ENCODE measurements around the gene EN1.

Gene EN1

DNA sequence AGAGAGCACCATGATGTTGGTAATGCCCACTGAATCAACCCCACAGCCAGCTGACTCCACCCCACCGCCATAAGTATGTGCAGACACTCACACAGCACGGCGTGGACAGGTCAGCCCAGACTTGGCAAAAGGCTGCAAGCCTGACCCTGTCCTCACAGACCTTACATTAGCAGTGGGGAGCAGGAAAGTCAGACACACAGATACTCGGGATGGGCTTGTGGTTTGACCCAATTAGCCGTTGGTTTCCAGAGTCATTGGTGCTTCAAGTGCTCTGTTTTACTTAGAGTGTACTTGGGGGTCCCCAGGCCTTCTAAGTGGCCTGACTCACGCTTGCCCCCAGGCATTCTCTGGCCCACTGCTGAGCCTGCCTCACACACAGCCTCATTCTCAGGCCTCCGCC lies 36.7 kb downstream of the EN1 start:
- DNase-seq (ENCODE audit: low spot score), result no peak
- Mint-ChIP-seq H3K27me3 (ENCODE audit: low read depth) (peaks cover 48% of the 10 kb centered on the region), H3K27ac (no peak overlapping the region), H3K36me3 (ENCODE audit: low read depth) (no peaks in the 10 kb centered on the region), H3K9me3 (no peaks in the 10 kb centered on the region), H3K4me1 (ENCODE audit: low read depth) (no peaks in the 10 kb centered on the region), H3K4me3 (no peak overlapping the region)

DNA sequence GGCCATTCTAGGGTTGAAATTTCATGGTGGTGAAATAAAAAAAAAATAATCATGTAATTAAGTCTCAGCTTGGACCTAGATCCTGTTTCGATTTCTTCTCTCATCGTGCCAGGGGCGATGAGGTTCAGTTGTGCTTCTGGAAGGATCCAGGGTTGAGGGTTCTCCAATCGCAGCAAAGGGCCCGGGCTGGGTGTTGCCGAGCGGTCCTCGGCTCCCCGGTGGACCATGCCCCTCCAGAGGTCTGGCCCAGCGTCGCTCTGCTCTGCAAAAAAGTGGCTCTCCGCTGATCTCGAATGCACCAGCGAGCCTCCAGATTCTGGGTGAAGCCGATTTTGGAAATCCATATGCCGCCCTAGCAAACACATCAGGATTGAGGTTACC lies 39.0 kb downstream of the EN1 start:
- Mint-ChIP-seq H3K27ac (no peak overlapping the region), H3K36me3 (ENCODE audit: low read depth) (no peaks in the 10 kb centered on the region)
- DNase-seq (ENCODE audit: low spot score), result no peak

DNA sequence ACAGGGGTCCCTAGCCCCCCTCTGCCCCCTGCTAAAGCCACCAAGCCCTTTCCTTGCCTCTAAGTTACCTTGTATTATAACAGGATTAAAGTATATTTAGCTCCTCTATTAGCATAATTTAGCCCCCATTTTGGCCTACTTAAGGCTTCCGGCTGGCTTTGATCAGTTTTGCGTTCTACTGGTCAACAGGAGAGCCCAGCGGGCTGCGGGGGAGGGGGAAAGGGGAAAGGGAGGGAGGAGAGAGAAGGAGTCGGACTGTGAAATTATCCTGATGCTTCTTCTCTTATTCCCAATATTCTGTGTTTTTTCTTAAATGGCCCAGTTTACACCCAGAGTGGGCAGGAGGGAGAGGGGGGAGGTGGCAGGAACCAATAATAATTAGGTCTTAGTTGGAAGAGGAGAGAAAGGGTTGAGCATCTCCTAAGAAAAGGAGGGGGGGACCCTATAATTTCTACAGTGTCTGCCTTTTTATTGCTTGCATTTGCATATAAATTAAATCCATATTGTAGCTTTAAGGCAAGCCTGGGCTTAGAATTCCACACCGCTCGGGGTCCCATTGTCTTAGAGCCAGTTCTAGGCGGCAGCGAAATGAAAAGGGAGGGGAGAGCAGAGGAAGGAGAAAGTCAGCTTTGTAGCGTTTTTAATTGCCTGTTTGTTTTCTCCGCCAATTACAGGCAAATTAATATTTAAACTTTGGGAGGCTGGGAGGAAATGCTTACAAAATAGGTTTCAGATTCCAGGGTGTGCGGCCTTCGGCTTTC lies 39.6 kb downstream of the EN1 start:
- Mint-ChIP-seq H3K27me3 (ENCODE audit: low read depth) (peaks cover 51% of the 10 kb centered on the region), H3K36me3 (ENCODE audit: low read depth) (no peaks in the 10 kb centered on the region), H3K4me1 (ENCODE audit: low read depth) (no peaks in the 10 kb centered on the region), H3K9me3 (no peaks in the 10 kb centered on the region), H3K4me3 (no peak overlapping the region), H3K27ac (no peak overlapping the region)
- DNase-seq (ENCODE audit: low spot score), result no peak

More for the DNA sequence above, 39.0 kb downstream of the EN1 start:
- Mint-ChIP-seq H3K4me3 (no peak overlapping the region), H3K27me3 (ENCODE audit: low read depth) (peaks cover 50% of the 10 kb centered on the region), H3K4me1 (ENCODE audit: low read depth) (no peaks in the 10 kb centered on the region), H3K9me3 (no peaks in the 10 kb centered on the region)

DNA sequence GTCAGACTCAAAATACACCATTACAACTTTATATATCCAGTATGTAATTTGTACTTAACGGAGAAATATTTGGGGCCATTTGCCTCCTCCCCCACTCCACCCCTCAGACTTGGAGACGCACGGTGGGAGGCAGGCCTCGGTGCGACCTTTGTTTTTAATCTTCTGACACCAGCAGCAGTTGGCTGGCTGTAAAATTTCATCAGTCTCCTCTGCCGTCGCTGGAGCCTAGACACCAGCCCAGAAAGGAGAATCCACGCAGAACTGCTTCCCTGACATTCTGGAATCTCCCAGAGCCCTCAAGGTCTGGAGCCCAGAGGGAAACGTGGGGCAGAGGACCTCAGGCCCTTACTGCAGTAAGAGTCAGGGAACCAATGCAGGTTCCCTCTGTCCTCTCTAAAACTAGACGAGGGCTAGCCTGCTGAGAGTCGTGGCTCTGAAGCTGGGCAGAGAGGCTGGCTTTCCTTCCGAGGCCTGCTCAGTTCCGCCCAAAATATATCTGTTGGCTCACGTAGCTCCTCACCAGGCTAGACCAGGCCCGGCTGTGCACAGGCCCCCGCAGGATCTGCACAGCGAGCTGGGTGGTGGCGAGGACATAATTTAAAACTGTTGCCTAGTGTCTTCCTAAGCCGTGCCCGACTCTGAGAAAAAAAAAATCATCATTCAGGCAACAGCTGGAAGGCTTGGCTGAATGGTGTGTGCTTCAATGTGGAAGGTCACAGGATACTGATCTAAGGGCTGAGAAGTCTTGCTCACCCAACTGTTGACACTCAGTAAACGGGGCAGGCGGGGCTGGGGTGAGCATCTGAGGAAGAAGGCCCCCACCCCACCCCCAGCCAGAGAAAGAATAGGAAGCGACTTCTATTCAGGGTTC lies 40.4 kb downstream of the EN1 start:
- Mint-ChIP-seq H3K9me3 (no peaks in the 10 kb centered on the region), H3K4me1 (ENCODE audit: low read depth) (no peaks in the 10 kb centered on the region)

DNA sequence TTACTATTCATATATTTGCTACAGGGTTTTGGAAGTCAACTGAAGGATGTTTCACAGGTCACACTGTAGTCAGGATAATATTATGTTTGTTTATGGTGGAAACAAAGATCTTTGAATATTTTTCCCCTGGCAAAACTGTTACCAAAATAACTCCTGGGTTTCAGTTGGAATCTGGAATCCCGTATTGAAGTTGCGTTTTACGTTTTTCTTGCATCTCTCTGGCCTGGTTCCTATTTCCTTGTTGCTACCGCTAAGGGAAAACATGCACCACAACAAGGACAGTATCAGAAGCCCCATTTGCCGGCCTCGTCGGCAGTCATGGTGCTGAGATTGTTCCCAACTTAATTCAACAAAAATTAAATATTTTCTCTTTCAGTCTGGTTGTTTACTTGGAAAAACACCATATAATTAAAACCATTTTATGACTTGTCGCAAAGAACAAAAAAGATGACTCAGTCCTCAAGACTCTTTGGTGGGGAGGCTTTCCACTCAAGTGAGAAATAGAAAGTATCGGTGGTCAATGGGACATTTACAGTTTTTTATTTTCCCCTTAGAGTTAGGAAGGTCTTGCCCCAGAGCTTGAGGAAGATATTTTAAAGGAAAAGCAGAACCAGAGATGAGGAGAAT lies 42.3 kb downstream of the EN1 start:
- no peaks in the 10 kb centered on the region for H3K9me3 Mint-ChIP-seq
- DNase-seq (ENCODE audit: low spot score), result no peak
- no peaks in the 10 kb centered on the region for H3K4me1 Mint-ChIP-seq (ENCODE audit: low read depth)
- peaks cover 45% of the 10 kb centered on the region for H3K27me3 Mint-ChIP-seq (ENCODE audit: low read depth)
- H3K27ac Mint-ChIP-seq, result no peak overlapping the region
- H3K36me3 Mint-ChIP-seq (ENCODE audit: low read depth), result no peaks in the 10 kb centered on the region
- H3K4me3 Mint-ChIP-seq, result no peak overlapping the region

More for the DNA sequence above, 40.4 kb downstream of the EN1 start:
- Mint-ChIP-seq H3K27me3 (ENCODE audit: low read depth) (peaks cover 48% of the 10 kb centered on the region), H3K4me3 (no peak overlapping the region), H3K27ac (no peak overlapping the region), H3K36me3 (ENCODE audit: low read depth) (no peaks in the 10 kb centered on the region)
- no peak for DNase-seq (ENCODE audit: low spot score)

DNA sequence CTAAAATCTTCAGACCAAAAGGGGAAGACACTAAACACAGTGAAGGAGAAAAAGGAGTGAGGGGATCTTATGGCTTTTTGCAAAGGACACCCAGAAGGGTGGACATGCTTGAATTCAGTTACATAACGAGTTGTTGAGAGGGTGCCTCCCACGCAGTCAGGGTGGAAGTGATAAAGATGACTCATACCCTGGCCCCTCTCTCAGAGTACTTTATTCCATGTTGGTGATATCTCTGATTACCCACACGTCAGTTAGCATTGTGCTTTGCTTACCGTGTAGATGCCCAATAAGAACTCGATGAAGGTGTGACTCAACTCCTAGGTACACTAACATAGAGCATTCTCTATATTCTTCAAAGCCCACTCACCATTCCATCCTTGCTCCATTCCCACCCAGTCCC lies 44.4 kb downstream of the EN1 start:
- H3K4me1 Mint-ChIP-seq (ENCODE audit: low read depth), result no peaks in the 10 kb centered on the region
- no peak overlapping the region for H3K27ac Mint-ChIP-seq
- H3K4me3 Mint-ChIP-seq, result no peak overlapping the region
- no peaks in the 10 kb centered on the region for H3K9me3 Mint-ChIP-seq
- H3K27me3 Mint-ChIP-seq (ENCODE audit: low read depth), result peaks cover 30% of the 10 kb centered on the region
- no peaks in the 10 kb centered on the region for H3K36me3 Mint-ChIP-seq (ENCODE audit: low read depth)
- no peak for DNase-seq (ENCODE audit: low spot score)

DNA sequence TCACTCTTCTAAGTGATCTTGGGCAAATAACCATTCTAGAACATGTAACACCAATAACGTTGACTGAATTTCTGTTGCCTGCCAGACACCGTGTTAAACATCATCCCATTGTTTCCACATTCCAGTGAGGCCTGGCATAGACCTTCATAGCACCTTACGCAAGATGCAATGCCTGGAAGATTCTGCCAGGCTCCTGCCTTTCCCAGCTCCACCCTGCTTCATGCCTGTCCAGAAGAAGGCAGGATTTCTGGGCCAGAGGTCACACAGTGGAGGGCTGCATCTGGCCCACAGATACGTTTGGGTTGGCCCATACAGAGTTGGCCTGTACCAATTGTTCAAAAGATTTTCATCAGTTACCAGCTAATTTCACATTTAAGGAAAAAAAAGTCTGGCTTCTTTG lies 46.3 kb downstream of the EN1 start:
- Mint-ChIP-seq H3K36me3 (ENCODE audit: low read depth) (no peaks in the 10 kb centered on the region), H3K27me3 (ENCODE audit: low read depth) (peaks cover 13% of the 10 kb centered on the region), H3K27ac (no peak overlapping the region), H3K9me3 (no peaks in the 10 kb centered on the region), H3K4me3 (no peak overlapping the region), H3K4me1 (ENCODE audit: low read depth) (no peaks in the 10 kb centered on the region)
- no peak for DNase-seq (ENCODE audit: low spot score)

DNA sequence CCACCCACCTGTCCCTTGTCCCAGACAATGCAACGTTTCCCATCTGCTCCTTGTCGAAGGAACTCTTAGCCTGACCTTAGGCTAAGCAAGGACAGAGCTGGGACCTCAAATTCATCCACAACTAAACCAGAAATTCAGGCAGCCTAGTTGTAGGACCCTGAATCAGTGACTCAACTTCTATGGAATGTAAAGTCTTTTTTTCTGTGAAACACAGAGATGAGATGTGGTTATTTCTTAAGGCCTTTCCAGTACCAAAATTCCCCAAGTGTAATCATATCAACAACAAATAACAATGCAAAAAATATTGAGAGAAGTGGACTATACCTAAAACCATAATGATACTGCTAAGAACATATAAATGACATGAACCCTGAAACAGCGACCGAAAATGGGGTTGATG lies 46.7 kb downstream of the EN1 start:
- H3K9me3 Mint-ChIP-seq, result no peaks in the 10 kb centered on the region
- no peak overlapping the region for H3K4me3 Mint-ChIP-seq
- no peaks in the 10 kb centered on the region for H3K36me3 Mint-ChIP-seq (ENCODE audit: low read depth)
- DNase-seq (ENCODE audit: low spot score), result no peak
- H3K4me1 Mint-ChIP-seq (ENCODE audit: low read depth), result no peaks in the 10 kb centered on the region
- H3K27ac Mint-ChIP-seq, result no peak overlapping the region
- peaks cover 9% of the 10 kb centered on the region for H3K27me3 Mint-ChIP-seq (ENCODE audit: low read depth)

DNA sequence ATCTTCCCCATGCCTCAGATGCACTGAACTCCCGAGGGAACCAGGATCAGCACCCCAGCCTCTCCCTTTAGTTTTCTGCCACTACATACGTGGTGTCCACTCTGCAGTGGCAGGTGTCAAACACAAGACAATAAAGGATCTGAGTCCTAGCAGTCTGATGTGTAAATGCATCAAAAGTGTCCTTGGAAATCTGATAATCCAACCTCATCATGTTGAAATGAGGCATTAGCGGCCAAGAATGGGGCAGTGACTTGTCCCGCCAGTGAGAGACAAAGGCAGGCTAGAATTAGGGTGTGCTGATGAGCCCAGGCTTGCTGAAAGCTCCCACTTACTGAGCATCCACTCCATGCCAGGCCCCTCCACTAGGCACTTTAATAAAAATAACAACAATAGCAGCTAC lies 52.9 kb downstream of the EN1 start:
- Mint-ChIP-seq H3K27ac (no peak overlapping the region), H3K4me3 (no peak overlapping the region), H3K27me3 (ENCODE audit: low read depth) (no peaks in the 10 kb centered on the region), H3K36me3 (ENCODE audit: low read depth) (no peaks in the 10 kb centered on the region), H3K9me3 (no peaks in the 10 kb centered on the region), H3K4me1 (ENCODE audit: low read depth) (no peaks in the 10 kb centered on the region)
- no peak for DNase-seq (ENCODE audit: low spot score)

Measured in T-helper 2 cell treated with Interferon-gamma antibody and Interleukin-4, amounts not matched to agents 5 μg/mL and 100 μg/mL, for 36 hours (primary cell).